Transverse colon (tissue), 3 donors: ENCODE data around the gene DQX1.

Source experiments
- CTCF ChIP-seq, 5 experiments: fragments of 200-600 bp in 3 of 5; fragments of 450-650 bp in 2 of 5; sonication (generic) in 3 of 5; IDR thresholded peaks; 1 replicate in 2 of 5; 2 replicates in 3 of 5; pipeline ENCODE4 v1.5.1; 2016 to 2017; ENCODE audit warnings: antibody characterized with exemption in 5 of 5, inconsistent platforms in 3 of 5, mild to moderate bottlenecking in 2 of 5, moderate library complexity in 1 of 5
- POLR2A ChIP-seq: fragments of 450-650 bp; IDR thresholded peaks from one replicate; pipeline ENCODE4 v1.6.1; 2016; ENCODE audit warnings: antibody characterized with exemption, mild to moderate bottlenecking, moderate library complexity

- TF ChIP-seq CTCF (IDR thresholded peaks at IDR 0.05) (peak; percentile 12 to 50 (median 25)), POLR2A (peak; percentile 75)
Measured at GRCh38 chr2:74507145-74507925, 18.7 kb downstream of the DQX1 start, which contains the start of gene PCGF1.
